Fibroblast of villous mesenchyme (primary cell): ENCODE data around the gene DBNL. TPM values are rescaled to one million over a fixed set of nuclear protein-coding genes. Genes with fewer than 3 reads are reported as not detected.

Source experiments
- DNase-seq: peaks from one replicate; pipeline ENCODE4 v3.0.0-alpha.2; 2010; ENCODE audit warnings: low read depth
- H3K4me3 ChIP-seq: 2 replicates; pipeline ENCODE4 v1.5.1; 2011; ENCODE audit warnings: low read depth, mild to moderate bottlenecking, low read length
- total RNA-seq: library from RNA; depleted of rRNA; stranded (reverse); fragments of >200 nt; gene quantifications from 2 replicates; pipeline ENCODE4 v1.2.3, GENCODE V29; 2012
- TF ChIP-seq, protein P1 (sequence below): IDR thresholded peaks from 2 replicates; pipeline ENCODE4 v1.5.1; 2012; ENCODE audit warnings: low read depth, mild to moderate bottlenecking, low read length; ENCODE audit not compliant: insufficient read depth

Gene DBNL
- total RNA-seq, 1 donor, result 97.2 TPM

DNA sequence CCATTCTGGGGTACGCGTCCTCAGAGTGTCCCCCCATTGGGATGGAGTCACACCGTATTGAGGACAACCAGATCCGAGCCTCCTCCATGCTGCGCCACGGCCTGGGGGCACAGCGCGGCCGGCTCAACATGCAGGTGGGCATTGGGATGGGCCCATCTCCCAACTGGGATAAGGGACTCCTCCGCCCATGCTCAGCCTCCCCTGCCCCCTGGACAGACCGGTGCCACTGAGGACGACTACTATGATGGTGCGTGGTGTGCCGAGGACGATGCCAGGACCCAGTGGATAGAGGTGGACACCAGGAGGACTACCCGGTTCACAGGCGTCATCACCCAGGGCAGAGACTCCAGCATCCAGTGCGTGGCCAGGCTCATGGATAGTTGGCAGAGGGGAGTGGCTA, 65.5 kb downstream of the DBNL start:
- DNase-seq, result no peak
- H3K4me3 ChIP-seq, result no peak overlapping the region
- TF ChIP-seq, protein P1, sequence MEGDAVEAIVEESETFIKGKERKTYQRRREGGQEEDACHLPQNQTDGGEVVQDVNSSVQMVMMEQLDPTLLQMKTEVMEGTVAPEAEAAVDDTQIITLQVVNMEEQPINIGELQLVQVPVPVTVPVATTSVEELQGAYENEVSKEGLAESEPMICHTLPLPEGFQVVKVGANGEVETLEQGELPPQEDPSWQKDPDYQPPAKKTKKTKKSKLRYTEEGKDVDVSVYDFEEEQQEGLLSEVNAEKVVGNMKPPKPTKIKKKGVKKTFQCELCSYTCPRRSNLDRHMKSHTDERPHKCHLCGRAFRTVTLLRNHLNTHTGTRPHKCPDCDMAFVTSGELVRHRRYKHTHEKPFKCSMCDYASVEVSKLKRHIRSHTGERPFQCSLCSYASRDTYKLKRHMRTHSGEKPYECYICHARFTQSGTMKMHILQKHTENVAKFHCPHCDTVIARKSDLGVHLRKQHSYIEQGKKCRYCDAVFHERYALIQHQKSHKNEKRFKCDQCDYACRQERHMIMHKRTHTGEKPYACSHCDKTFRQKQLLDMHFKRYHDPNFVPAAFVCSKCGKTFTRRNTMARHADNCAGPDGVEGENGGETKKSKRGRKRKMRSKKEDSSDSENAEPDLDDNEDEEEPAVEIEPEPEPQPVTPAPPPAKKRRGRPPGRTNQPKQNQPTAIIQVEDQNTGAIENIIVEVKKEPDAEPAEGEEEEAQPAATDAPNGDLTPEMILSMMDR, result no peak

DNA sequence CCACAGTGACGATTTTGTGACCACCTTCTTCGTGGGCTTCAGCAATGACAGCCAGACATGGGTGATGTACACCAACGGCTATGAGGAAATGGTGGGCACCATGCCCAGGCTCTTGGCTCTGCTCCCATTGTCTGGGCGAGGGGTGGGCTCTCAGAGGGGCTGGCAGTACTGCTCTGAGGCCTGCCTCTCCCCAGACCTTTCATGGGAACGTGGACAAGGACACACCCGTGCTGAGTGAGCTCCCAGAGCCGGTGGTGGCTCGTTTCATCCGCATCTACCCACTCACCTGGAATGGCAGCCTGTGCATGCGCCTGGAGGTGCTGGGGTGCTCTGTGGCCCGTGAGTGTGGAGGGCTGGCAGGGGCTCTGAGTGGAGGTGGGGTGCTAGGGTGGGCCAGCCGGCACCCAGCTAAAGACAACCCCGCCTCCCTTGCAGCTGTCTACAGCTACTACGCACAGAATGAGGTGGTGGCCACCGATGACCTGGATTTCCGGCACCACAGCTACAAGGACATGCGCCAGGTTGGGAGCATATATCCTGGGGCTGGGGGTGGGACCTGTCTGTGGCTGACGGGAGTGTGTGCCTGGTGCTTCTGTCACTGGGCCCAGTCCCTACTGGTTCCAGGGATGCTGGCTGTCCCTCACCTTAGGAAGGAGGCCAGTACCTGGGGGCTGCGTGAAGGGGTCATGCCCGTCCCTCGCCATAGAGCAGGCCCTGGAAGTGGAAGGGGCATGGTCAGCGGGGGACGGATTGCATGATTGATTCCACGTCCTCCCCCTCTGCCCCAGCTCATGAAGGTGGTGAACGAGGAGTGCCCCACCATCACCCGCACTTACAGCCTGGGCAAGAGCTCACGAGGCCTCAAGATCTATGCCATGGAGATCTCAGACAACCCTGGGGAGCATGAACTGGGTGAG, 66.5 kb downstream of the DBNL start:
- TF ChIP-seq, protein P1, result no peak
- no peak for DNase-seq
- H3K4me3 ChIP-seq, result no peak overlapping the region

Other genes starting within 250 kb of the DBNL start
- gene MRPS24, start 175.2 kb upstream of the DBNL start, total RNA-seq, result 108 and 112 TPM in 2 replicates
- gene URGCP, start 138.1 kb upstream of the DBNL start, total RNA-seq, result 25.8 and 38.9 TPM in 2 replicates
- 9.7 and 11.7 TPM in 2 replicates for gene UBE2D4, start 118.3 kb upstream of the DBNL start, total RNA-seq
- gene SPDYE1, start 46.8 kb upstream of the DBNL start, total RNA-seq, result not detected in 2 replicates
- gene PGAM2, start 20.9 kb downstream of the DBNL start, total RNA-seq, result under 0.01 and 0.32 TPM in 2 replicates
- 13.8 and 19.0 TPM in 2 replicates for gene POLM, start 37.8 kb downstream of the DBNL start, total RNA-seq
- gene AEBP1, start 59.6 kb downstream of the DBNL start, total RNA-seq, result 148 and 159 TPM in 2 replicates
- gene POLD2, start 78.8 kb downstream of the DBNL start, total RNA-seq, result 95.7 and 101 TPM in 2 replicates
- 0.43 TPM in 1 of 2 replicates, not detected in the other for gene MYL7, start 96.6 kb downstream of the DBNL start, total RNA-seq
- 0.43 and 0.64 TPM in 2 replicates for gene GCK, start 144.7 kb downstream of the DBNL start, total RNA-seq
- 108 and 119 TPM in 2 replicates for gene YKT6, start 156.3 kb downstream of the DBNL start, total RNA-seq